Measurements from ENCODE around the gene FOXI1.

Gene FOXI1

DNA sequence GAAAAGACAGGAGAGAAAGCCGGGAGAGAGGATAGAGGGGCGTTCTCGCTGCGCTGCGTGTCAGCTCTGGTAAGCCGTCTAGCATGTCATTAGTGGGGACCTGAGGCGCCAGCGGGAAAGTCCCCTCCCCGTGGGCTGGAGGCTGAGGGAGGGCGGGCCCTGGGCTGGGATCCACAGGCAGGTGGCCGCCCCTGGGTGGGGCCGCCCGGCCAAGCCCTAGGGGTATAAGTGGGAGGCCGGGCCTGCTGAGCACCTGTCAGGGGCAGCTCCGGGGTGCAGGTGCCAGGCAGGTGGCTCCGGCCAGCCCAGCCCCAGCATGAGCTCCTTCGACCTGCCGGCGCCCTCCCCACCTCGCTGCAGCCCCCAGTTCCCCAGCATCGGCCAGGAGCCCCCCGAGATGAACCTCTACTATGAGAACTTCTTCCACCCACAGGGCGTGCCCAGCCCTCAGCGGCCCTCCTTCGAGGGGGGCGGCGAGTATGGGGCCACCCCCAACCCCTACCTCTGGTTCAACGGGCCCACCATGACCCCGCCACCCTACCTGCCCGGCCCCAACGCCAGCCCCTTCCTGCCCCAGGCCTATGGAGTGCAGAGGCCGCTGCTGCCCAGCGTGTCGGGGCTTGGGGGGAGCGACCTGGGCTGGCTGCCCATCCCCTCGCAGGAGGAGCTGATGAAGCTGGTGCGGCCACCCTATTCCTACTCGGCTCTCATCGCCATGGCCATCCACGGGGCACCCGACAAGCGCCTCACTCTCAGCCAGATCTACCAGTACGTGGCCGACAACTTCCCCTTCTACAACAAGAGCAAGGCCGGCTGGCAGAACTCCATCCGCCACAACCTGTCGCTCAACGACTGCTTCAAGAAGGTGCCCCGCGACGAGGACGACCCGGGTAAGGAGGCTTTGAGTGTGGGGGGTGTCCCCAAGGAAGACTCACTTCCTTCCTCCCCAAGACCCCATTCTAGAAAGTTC is at the start of gene FOXI1:
Gene FOXI1 (plus strand): TSS at position 256 of the 970 bp plus-strand sequence. CDS start 61 bp downstream, at position 317.
- in situ Hi-C loops (cut with HindIII; ENCODE audit: low sequenced_read_pairs): no loop called here
- TF ChIP-seq, protein P1, sequence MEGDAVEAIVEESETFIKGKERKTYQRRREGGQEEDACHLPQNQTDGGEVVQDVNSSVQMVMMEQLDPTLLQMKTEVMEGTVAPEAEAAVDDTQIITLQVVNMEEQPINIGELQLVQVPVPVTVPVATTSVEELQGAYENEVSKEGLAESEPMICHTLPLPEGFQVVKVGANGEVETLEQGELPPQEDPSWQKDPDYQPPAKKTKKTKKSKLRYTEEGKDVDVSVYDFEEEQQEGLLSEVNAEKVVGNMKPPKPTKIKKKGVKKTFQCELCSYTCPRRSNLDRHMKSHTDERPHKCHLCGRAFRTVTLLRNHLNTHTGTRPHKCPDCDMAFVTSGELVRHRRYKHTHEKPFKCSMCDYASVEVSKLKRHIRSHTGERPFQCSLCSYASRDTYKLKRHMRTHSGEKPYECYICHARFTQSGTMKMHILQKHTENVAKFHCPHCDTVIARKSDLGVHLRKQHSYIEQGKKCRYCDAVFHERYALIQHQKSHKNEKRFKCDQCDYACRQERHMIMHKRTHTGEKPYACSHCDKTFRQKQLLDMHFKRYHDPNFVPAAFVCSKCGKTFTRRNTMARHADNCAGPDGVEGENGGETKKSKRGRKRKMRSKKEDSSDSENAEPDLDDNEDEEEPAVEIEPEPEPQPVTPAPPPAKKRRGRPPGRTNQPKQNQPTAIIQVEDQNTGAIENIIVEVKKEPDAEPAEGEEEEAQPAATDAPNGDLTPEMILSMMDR (IDR thresholded peaks at IDR 0.05; ENCODE audit: low read depth, low read length, missing control alignments): no peak
- H3K4me3 ChIP-seq (ENCODE audit: low read depth, low read length): no peak within 1 kb of the TSS
- no peak for DNase-seq (ENCODE audit: low read depth)

DNA sequence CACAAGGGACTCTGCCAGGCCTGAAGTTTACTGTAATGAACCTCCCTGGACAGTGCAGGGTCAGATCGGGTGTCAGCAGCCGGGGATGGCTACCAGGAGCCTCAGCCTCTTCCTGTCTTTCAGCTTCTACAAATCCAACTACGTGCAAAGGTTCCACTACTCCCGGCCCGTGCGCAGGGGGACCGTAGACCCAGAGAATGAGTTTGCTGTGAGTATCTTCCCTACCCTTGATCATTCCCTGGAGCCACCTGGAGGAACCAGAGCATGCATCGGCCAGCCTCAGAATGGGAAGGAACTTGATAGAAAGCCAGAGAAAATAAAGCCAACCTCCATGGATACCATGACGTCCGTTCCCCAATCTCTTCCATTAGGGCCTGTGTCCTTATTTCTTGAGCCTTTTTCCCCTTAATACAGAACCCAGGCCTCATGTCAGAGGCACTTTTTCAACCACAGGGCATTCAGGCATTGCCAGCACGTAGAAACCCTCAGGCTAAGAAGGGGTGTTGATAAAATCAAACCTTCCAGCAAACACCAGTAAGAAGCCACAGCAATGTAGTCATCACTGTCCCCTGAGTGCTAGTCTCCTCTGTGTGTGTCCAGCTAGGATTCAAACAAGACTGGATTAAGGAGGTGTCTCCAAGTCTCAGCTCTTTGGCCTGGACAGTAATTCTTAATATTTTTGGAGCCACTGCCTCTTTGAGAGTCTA is 49.0 kb upstream of the FOXI1 start:
- H3K4me3 ChIP-seq (ENCODE audit: low read depth, low read length): no peak overlapping the region
- in situ Hi-C loops (cut with HindIII; ENCODE audit: low sequenced_read_pairs): no loop called here
- TF ChIP-seq, protein P1 (IDR thresholded peaks at IDR 0.05; ENCODE audit: low read depth, low read length, missing control alignments): no peak
- no peak for DNase-seq (ENCODE audit: low read depth)

- in situ Hi-C loops (cut with HindIII; ENCODE audit: low sequenced_read_pairs): no loop called here
- DNase-seq (ENCODE audit: low read depth): no peak
- TF ChIP-seq, protein P1 (IDR thresholded peaks at IDR 0.05; ENCODE audit: low read depth, low read length, missing control alignments): no peak
- H3K4me3 ChIP-seq (ENCODE audit: low read depth, low read length): no peak overlapping the region
Measured at GRCh38 chr5:170057311-170057710, 48.4 kb upstream of the FOXI1 start.

DNA sequence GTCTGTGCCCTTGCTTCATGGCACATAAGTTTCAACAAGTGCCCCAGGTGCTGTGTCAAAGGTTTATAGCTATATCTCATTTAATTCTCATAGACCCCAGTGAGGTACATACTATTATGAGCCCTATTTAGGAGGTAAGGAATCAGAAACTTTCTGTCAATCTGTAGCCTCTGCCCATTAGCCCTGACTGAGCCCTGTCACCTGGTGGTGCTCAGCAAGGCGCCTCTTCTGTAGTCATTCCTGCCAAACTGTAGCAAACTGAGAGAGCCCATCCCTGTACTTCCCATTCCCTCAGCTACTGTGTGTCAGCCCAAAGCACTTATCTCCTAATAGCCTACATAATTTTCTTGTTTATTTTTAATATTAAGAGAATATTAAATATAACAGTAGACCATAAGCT is 46.5 kb upstream of the FOXI1 start:
- no peak for DNase-seq (ENCODE audit: low read depth)
- TF ChIP-seq, protein P1 (IDR thresholded peaks at IDR 0.05; ENCODE audit: low read depth, low read length, missing control alignments): no peak
- in situ Hi-C loops (cut with HindIII; ENCODE audit: low sequenced_read_pairs): no loop called here
- no peak overlapping the region for H3K4me3 ChIP-seq (ENCODE audit: low read depth, low read length)

- TF ChIP-seq, protein P1 (IDR thresholded peaks at IDR 0.05; ENCODE audit: low read depth, low read length, missing control alignments): no peak
- H3K4me3 ChIP-seq (ENCODE audit: low read depth, low read length): no peak overlapping the region
- in situ Hi-C loops (cut with HindIII; ENCODE audit: low sequenced_read_pairs): no loop called here
- DNase-seq (ENCODE audit: low read depth): no peak
Measured at GRCh38 chr5:170067152-170067551, 38.5 kb upstream of the FOXI1 start.

DNA sequence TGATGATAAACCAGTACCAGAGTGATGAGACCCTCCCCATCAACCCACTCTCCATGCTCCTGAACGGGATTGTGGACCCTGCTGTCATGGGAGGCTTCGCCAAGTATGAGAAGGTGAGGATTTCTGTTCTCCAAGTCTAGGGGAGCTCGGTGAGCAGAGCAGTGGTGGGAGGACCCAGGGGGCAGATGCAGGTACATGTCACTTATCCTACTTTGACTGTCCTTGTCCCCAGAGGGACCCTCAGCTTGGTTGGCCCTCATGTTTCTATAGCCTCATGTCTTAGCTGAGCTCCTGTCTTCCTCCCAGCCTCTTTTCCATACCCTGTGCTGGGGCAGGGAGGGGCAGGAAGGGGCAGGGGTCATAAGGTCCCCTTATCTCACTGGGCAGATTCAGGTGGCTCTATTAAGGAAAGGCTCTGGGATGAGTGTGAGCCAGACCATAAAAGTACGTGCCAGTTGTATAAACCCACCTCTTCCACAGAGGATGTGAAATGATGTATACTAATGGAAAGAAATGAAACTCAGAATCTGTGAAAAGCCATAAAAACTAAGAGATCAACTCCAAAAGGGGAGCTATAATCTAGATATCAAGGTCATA is 38.0 kb upstream of the FOXI1 start:
- DNase-seq (ENCODE audit: low read depth): no peak
- TF ChIP-seq, protein P1 (IDR thresholded peaks at IDR 0.05; ENCODE audit: low read depth, low read length, missing control alignments): no peak
- H3K4me3 ChIP-seq (ENCODE audit: low read depth, low read length): no peak overlapping the region
- in situ Hi-C loops (cut with HindIII; ENCODE audit: low sequenced_read_pairs): no loop called here

Data from astrocyte of the cerebellum (primary cell).